ENCODE measurements around the gene GRM4.

DNA sequence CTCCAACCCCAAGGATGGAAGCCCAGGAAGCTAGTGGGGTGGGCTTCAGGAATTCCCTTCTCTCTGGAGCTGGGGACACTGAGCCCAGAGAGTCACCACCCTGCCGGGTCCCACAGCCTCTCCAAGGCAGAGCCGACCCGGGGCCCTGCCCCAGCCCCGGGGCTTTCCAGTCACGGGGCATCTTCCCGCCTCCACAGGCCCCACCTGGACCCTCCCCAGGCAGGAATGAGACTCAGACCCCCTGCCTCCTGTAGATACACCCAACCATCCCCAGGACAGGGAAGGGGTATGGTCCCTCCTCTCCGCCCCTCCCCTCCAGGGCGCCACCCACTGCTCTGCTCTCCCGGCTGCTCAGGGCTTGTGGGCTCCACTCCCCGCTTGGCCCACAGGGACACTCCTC lies 53.3 kb downstream of the GRM4 start:
- TF ChIP-seq EZH2 (IDR thresholded peaks at IDR 0.05) (no peak), EZH2phosphoT487 (IDR thresholded peaks at IDR 0.05) (no peak)
- TF ChIP-seq, protein P1, sequence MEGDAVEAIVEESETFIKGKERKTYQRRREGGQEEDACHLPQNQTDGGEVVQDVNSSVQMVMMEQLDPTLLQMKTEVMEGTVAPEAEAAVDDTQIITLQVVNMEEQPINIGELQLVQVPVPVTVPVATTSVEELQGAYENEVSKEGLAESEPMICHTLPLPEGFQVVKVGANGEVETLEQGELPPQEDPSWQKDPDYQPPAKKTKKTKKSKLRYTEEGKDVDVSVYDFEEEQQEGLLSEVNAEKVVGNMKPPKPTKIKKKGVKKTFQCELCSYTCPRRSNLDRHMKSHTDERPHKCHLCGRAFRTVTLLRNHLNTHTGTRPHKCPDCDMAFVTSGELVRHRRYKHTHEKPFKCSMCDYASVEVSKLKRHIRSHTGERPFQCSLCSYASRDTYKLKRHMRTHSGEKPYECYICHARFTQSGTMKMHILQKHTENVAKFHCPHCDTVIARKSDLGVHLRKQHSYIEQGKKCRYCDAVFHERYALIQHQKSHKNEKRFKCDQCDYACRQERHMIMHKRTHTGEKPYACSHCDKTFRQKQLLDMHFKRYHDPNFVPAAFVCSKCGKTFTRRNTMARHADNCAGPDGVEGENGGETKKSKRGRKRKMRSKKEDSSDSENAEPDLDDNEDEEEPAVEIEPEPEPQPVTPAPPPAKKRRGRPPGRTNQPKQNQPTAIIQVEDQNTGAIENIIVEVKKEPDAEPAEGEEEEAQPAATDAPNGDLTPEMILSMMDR (IDR thresholded peaks at IDR 0.05), result no peak
